Progenitor cell of endocrine pancreas (in vitro differentiated cells): ENCODE results near the gene CTXND1. TPM values are rescaled to one million over a fixed set of nuclear protein-coding genes. Genes with fewer than 3 reads are reported as not detected.

Source experiments
- DNase-seq: peaks from one replicate; pipeline ENCODE4 v3.0.0; 2021; ENCODE audit warnings: low spot score; ENCODE audit not compliant: unreplicated experiment
- H3K27ac Mint-ChIP-seq: 2 replicates; pipeline ENCODE4 v1.8.0; 2021; ENCODE audit warnings: mild to moderate bottlenecking, moderate library complexity, mixed read lengths
- H3K27me3 Mint-ChIP-seq: 2 replicates; pipeline ENCODE4 v1.8.0; 2021; ENCODE audit warnings: mixed read lengths
- H3K36me3 Mint-ChIP-seq: 2 replicates; pipeline ENCODE4 v1.8.0; 2022; ENCODE audit warnings: mixed read lengths; ENCODE audit not compliant: insufficient read depth
- H3K4me1 Mint-ChIP-seq: 2 replicates; pipeline ENCODE4 v1.8.0; 2021; ENCODE audit warnings: low read depth, mixed read lengths
- H3K4me3 Mint-ChIP-seq: 2 replicates; pipeline ENCODE4 v1.8.0; 2021; ENCODE audit warnings: low read depth, mild to moderate bottlenecking, moderate library complexity, mixed read lengths
- H3K9me3 Mint-ChIP-seq: 2 replicates; pipeline ENCODE4 v1.8.0; 2021; ENCODE audit warnings: low read depth, mixed read lengths
- total RNA-seq: library from RNA; stranded (reverse); gene quantifications from 2 replicates; pipeline ENCODE4 v1.2.1, GENCODE V29; 2021
- TF ChIP-seq, protein P1 (sequence below): fragments of 200-600 bp; sonication (generic); IDR thresholded peaks from one replicate; pipeline ENCODE4 v1.5.0; 2021; ENCODE audit warnings: antibody characterized with exemption, mild to moderate bottlenecking; ENCODE audit not compliant: unreplicated experiment

CTXND1 gene
- total RNA-seq, 1 donor from 2014 or later, result 1.1 TPM

DNA sequence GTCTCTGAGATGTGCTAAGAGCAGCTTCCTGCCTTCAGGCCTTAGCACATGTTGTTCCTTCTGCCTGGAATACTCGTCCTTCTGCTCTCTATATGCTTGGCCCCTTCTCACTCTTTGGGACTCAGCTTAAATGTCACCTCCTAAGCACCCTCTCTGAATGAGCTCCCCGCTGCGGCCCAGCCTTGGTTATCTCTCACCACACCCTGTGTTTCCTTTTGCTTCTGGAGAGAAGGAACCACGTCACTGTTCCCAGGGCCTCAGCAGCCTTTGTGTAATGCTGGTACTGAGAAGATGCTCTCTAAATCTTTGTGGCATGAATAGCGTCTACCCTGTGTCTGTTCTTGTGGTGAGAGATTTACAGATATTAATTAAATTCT, 97.0 kb downstream of the CTXND1 start:
- Mint-ChIP-seq H3K9me3 (no peaks in the 10 kb centered on the region), H3K36me3 (no peaks in the 10 kb centered on the region), H3K27me3 (peaks cover 18% of the 10 kb centered on the region), H3K4me3 (no peak overlapping the region), H3K27ac (no peak overlapping the region), H3K4me1 (peaks cover 6% of the 10 kb centered on the region)
- TF ChIP-seq, protein P1, sequence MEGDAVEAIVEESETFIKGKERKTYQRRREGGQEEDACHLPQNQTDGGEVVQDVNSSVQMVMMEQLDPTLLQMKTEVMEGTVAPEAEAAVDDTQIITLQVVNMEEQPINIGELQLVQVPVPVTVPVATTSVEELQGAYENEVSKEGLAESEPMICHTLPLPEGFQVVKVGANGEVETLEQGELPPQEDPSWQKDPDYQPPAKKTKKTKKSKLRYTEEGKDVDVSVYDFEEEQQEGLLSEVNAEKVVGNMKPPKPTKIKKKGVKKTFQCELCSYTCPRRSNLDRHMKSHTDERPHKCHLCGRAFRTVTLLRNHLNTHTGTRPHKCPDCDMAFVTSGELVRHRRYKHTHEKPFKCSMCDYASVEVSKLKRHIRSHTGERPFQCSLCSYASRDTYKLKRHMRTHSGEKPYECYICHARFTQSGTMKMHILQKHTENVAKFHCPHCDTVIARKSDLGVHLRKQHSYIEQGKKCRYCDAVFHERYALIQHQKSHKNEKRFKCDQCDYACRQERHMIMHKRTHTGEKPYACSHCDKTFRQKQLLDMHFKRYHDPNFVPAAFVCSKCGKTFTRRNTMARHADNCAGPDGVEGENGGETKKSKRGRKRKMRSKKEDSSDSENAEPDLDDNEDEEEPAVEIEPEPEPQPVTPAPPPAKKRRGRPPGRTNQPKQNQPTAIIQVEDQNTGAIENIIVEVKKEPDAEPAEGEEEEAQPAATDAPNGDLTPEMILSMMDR, result no peak
- DNase-seq, result no peak

- TF ChIP-seq, protein P1, result no peak
- H3K27ac Mint-ChIP-seq, result no peak overlapping the region
- H3K27me3 Mint-ChIP-seq, result peaks cover 19% of the 10 kb centered on the region
- no peak for DNase-seq
- peaks cover 6% of the 10 kb centered on the region for H3K4me1 Mint-ChIP-seq
- no peaks in the 10 kb centered on the region for H3K36me3 Mint-ChIP-seq
- peak overlapping the region; percentile 88 for H3K4me3 Mint-ChIP-seq
- no peaks in the 10 kb centered on the region for H3K9me3 Mint-ChIP-seq
Measured at GRCh38 chr15:80154336-80154735, 97.7 kb downstream of the CTXND1 start.

- TF ChIP-seq, protein P1, result no peak
- Mint-ChIP-seq H3K4me1 (peaks cover 6% of the 10 kb centered on the region), H3K36me3 (no peaks in the 10 kb centered on the region), H3K27me3 (peaks cover 19% of the 10 kb centered on the region), H3K4me3 (peak overlapping the region; percentile 88), H3K9me3 (no peaks in the 10 kb centered on the region), H3K27ac (no peak overlapping the region)
- no peak for DNase-seq
Measured at GRCh38 chr15:80153900-80154299, 98.1 kb downstream of the CTXND1 start.

DNA sequence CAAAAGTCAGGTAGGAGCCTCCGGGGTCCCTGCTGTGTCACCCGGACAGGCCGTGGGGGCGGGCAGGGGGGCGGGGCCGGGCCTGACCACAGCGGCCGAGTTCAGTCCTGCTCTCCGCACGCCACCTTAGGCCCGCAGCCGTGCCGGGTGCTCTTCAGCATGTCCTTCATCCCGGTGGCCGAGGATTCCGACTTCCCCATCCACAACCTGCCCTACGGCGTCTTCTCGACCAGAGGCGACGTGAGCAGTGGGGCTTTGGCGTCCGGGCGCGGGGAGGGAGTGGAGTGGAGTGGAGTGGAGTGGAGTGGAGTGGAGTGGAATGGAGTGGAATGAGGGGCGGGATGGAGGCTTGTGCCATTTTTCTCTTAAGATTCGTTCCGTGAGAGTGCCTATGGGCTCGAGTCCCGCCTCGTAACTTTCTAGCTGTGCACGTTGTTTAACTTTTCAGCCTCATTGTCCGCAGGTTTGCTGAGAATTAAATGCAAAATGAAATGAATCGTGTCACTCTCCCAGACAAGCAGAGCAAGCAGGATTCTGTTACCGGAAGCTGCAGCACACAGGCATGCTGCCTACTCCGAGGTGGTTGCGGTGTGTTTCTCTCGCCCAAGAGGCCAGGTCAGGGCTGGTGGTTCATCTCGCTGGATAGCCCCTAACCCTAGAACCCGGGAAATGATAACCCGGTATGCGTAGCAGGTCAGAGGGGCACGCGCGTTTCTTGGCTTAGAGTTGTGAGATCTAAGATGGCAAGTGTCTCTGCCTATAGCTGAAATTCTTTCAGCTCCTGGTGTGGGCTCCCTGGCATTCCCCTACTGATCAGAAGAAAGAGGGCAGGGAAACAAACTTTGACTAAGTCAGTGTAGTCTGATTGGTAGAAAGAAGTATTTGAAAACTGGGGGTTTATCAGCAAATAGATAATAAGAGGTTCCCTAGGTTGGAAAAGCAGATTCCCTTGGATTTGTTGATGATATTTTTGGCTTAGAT, 98.8 kb downstream of the CTXND1 start, which contains the start of gene FAH:
TSS of gene FAH (plus strand) at position 104 of the 981 bp plus-strand sequence. CDS start at position 160, 56 bp downstream.
- DNase-seq, result no peak
- Mint-ChIP-seq H3K4me3 (peak within 1 kb of the TSS; percentile 88), H3K4me1 (peaks cover 6% of the 10 kb centered on the region), H3K27ac (peak within 1 kb of the TSS; percentile 73), H3K9me3 (no peaks in the 10 kb centered on the region), H3K27me3 (peaks cover 23% of the 10 kb centered on the region), H3K36me3 (no peaks in the 10 kb centered on the region)
- TF ChIP-seq, protein P1, result no peak

DNA sequence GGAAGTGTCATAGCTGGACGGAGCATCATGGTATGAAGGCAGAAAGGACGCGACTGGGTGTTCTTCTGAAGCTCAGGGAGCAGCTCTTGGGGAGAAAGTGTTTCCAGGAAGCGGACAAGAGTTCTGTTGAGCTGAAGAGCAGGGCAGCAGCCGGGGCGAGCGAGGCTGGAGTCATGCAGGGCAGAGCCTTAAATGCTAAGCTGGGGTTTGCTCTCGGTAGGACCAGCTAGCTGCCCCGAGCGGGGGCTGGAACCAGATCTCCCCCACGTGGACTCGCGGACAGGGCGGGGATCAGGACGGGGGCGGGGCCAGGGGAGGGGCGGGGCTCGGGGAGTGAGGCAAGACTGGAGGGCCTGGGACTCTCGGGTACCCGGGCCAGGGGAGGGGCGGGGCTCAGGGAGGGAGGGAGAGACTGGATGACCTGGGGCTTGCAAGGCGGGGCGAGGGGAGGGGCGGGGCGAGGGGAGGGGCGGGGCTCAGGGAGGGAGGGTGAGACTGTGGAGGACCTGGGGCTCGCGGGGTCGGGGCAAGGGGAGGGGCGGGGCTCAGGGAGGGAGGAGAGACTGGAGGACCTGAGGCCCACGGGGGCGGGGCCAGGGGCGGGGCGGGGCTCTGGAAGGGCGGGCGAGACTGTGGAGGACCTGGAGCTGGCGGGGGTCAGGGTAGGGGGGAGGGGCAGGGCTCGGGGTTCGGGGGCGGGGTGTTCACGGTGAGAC, 99.7 kb downstream of the CTXND1 start:
- H3K36me3 Mint-ChIP-seq, result no peaks in the 10 kb centered on the region
- peak overlapping the region; percentile 73 for H3K27ac Mint-ChIP-seq
- peak; percentile 90 for DNase-seq
- H3K4me1 Mint-ChIP-seq, result peaks cover 6% of the 10 kb centered on the region
- H3K27me3 Mint-ChIP-seq, result peaks cover 23% of the 10 kb centered on the region
- H3K9me3 Mint-ChIP-seq, result no peaks in the 10 kb centered on the region
- TF ChIP-seq, protein P1, result no peak
- peak overlapping the region; percentile 88 for H3K4me3 Mint-ChIP-seq
